Caco-2 (cell line): Measurements from ENCODE around the gene PARP9. TPM values are rescaled to one million over a fixed set of nuclear protein-coding genes. Genes with fewer than 3 reads are reported as not detected.

Source experiments
- BruUV-seq: library from RNA; stranded (reverse); fragments of 400-500 nt; replicated peaks from 2 replicates; lab custom pipeline; 2021; lab: Mats Ljungman, UMichigan
- CTCF ChIA-PET: fragments of 300-600 bp; sonication (Branson Sonifier 250); formaldehyde crosslinking; loops from one replicate; lab custom pipeline; 2022; ENCODE audit warnings: antibody characterized with exemption; lab: Charles Lee
- POLR2A ChIA-PET: fragments of 300-600 bp; sonication (Branson Sonifier 250); formaldehyde crosslinking; loops from one replicate; lab custom pipeline; 2022; ENCODE audit warnings: antibody characterized with exemption; lab: Charles Lee
- DNase-seq, 2 experiments: peaks; one replicate each; pipeline versions ENCODE4 v3.0.0 to v3.0.0-alpha.2; 2020 to 2022
- H3K27me3 ChIP-seq: replicated peaks from 2 replicates; pipeline ENCODE4 v1.6.0; 2011; ENCODE audit warnings: low read length; ENCODE audit not compliant: control insufficient read depth, insufficient read depth
- H3K36me3 ChIP-seq: 2 replicates; pipeline ENCODE4 v1.5.1; 2011; ENCODE audit warnings: low read length; ENCODE audit not compliant: control insufficient read depth, insufficient read depth
- H3K4me1 ChIP-seq: fragments of 250-450 bp; sonication (Bioruptor Pico); 2 replicates; pipeline ENCODE4 v1.5.1; 2020; ENCODE audit warnings: mild to moderate bottlenecking
- H3K4me3 ChIP-seq: 2 replicates; pipeline ENCODE4 v1.5.1; 2011; ENCODE audit warnings: low read depth, mild to moderate bottlenecking, control low read depth, low read length
- H3K9me3 ChIP-seq: fragments of 250-450 bp; sonication (Bioruptor Pico); 2 replicates; pipeline ENCODE4 v1.5.1; 2020; ENCODE audit warnings: mild to moderate bottlenecking, moderate library complexity
- H3K27ac Mint-ChIP-seq: one replicate; pipeline ENCODE4 v1.8.0; 2022; ENCODE audit warnings: mixed read lengths; ENCODE audit not compliant: unreplicated experiment
- H3K27me3 Mint-ChIP-seq: one replicate; pipeline ENCODE4 v1.8.0; 2022; ENCODE audit warnings: mixed read lengths; ENCODE audit not compliant: insufficient read depth, unreplicated experiment
- H3K36me3 Mint-ChIP-seq: one replicate; pipeline ENCODE4 v1.8.0; 2022; ENCODE audit warnings: mild to moderate bottlenecking, mixed read lengths; ENCODE audit not compliant: insufficient read depth, unreplicated experiment
- H3K4me1 Mint-ChIP-seq: one replicate; pipeline ENCODE4 v1.8.0; 2022; ENCODE audit warnings: low read depth, mixed read lengths; ENCODE audit not compliant: unreplicated experiment
- H3K4me3 Mint-ChIP-seq: one replicate; pipeline ENCODE4 v1.8.0; 2022; ENCODE audit warnings: mild to moderate bottlenecking, moderate library complexity, mixed read lengths; ENCODE audit not compliant: unreplicated experiment
- H3K9me3 Mint-ChIP-seq: one replicate; pipeline ENCODE4 v1.8.0; 2022; ENCODE audit warnings: mixed read lengths; ENCODE audit not compliant: unreplicated experiment
- CTCF ChIP-seq, 2 experiments: fragments of 200-600 bp in 1 of 2; IDR thresholded peaks; 1 replicate in 1 of 2; 2 replicates in 1 of 2; pipeline versions ENCODE4 v1.5.1 to v1.8.0; 2011 to 2022; ENCODE audit warnings: antibody characterized with exemption in 1 of 2, control low read depth in 1 of 2, inconsistent platforms in 1 of 2, low read depth in 1 of 2, low read length in 1 of 2, mild to moderate bottlenecking in 1 of 2, moderate library complexity in 1 of 2; ENCODE audit not compliant: insufficient read depth in 1 of 2, severe bottlenecking in 1 of 2, unreplicated experiment in 1 of 2
- intact Hi-C: fragments of 100-400 bp; cut with micrococcal nuclease; formaldehyde crosslinking; loops from one replicate; pipeline ENCODE4 v1.10.0; 2022; ENCODE audit not compliant: unreplicated experiment
- total RNA-seq: library from RNA; stranded (reverse); gene quantifications from 2 replicates; pipeline ENCODE4 v1.2.3, GENCODE V29; 2022

Gene PARP9
- total RNA-seq, 1 experiment from 2014 or later = 15.8 TPM

- Histone ChIP-seq H3K4me1 (no peaks in the 10 kb centered on the region), H3K27me3 (no peaks in the 10 kb centered on the region), H3K4me3 (no peak overlapping the region), H3K9me3 (no peaks in the 10 kb centered on the region), H3K36me3 (no peaks in the 10 kb centered on the region)
- TF ChIP-seq CTCF (IDR thresholded peaks at IDR 0.05; ENCODE audit: insufficient read depth in 1 of 2, low read depth in 1 of 2, low read length in 1 of 2, severe bottlenecking in 1 of 2, unreplicated experiment in 1 of 2) = no peak
- H3K36me3 Mint-ChIP-seq = peaks cover 42% of the 10 kb centered on the region
- DNase-seq = no peak
- no peaks in the 10 kb centered on the region for H3K27me3 Mint-ChIP-seq
- intact Hi-C loops = no loop called here
- no peak overlapping the region for H3K4me3 Mint-ChIP-seq
- no peaks in the 10 kb centered on the region for H3K9me3 Mint-ChIP-seq
- ChIA-PET CTCF (no interaction called here), POLR2A (no interaction called here)
- H3K27ac Mint-ChIP-seq = no peak overlapping the region
- no TSS peak for BruUV-seq
- H3K4me1 Mint-ChIP-seq = peaks cover 8% of the 10 kb centered on the region
Observed at GRCh38 chr3:122497425-122497824, 66.7 kb downstream of the PARP9 start.

DNA sequence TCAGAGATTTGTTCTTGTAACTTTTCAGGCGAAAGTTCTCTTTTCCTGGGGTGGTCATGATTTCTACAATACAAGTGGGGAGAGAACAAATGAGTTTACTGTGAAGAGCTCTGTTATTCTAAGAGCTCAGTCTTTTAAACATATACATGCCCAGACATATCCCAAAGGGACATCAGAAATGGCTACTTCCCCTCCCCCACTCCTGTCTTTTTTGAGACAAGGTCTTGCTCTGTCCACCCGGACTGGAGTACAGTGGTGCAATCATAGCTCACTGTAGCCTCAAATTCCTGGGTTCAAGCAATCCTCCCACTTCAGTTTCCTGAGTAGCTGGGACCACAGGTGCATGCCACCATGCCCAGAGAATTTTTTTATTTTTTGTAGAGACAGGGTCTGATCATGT lies 67.6 kb downstream of the PARP9 start:
- no peaks in the 10 kb centered on the region for H3K36me3 ChIP-seq
- Mint-ChIP-seq H3K36me3 (peaks cover 48% of the 10 kb centered on the region), H3K4me3 (no peak overlapping the region), H3K4me1 (no peaks in the 10 kb centered on the region), H3K9me3 (no peaks in the 10 kb centered on the region), H3K27me3 (no peaks in the 10 kb centered on the region), H3K27ac (no peak overlapping the region)
- H3K4me3 ChIP-seq = no peak overlapping the region
- ChIA-PET CTCF (no interaction called here), POLR2A (no interaction called here)
- H3K4me1 ChIP-seq = no peaks in the 10 kb centered on the region
- H3K27me3 ChIP-seq = no peaks in the 10 kb centered on the region
- no peak for TF ChIP-seq CTCF (IDR thresholded peaks at IDR 0.05; ENCODE audit: insufficient read depth in 1 of 2, low read depth in 1 of 2, low read length in 1 of 2, severe bottlenecking in 1 of 2, unreplicated experiment in 1 of 2)
- intact Hi-C loops = no loop called here
- no peaks in the 10 kb centered on the region for H3K9me3 ChIP-seq
- no TSS peak for BruUV-seq
- DNase-seq = no peak

- H3K27ac Mint-ChIP-seq = no peak overlapping the region
Observed at GRCh38 chr3:122493296-122493695, 70.8 kb downstream of the PARP9 start.

More at GRCh38 chr3:122493296-122493695, 70.8 kb downstream of the PARP9 start:
- BruUV-seq = no TSS peak
- H3K4me1 Mint-ChIP-seq = peaks cover 8% of the 10 kb centered on the region
- H3K27me3 ChIP-seq = no peaks in the 10 kb centered on the region
- H3K9me3 Mint-ChIP-seq = no peaks in the 10 kb centered on the region
- no peak for TF ChIP-seq CTCF (IDR thresholded peaks at IDR 0.05; ENCODE audit: insufficient read depth in 1 of 2, low read depth in 1 of 2, low read length in 1 of 2, severe bottlenecking in 1 of 2, unreplicated experiment in 1 of 2)
- no peak for DNase-seq
- ChIA-PET CTCF (no interaction called here), POLR2A (no interaction called here)
- H3K4me3 ChIP-seq = no peak overlapping the region
- no peaks in the 10 kb centered on the region for H3K9me3 ChIP-seq
- intact Hi-C loops = no loop called here
- no peaks in the 10 kb centered on the region for H3K36me3 ChIP-seq
- no peak overlapping the region for H3K4me3 Mint-ChIP-seq
- H3K36me3 Mint-ChIP-seq = peaks cover 40% of the 10 kb centered on the region
- H3K27me3 Mint-ChIP-seq = no peaks in the 10 kb centered on the region
- H3K4me1 ChIP-seq = no peaks in the 10 kb centered on the region
